Jurkat, Clone E6-1 (cell line): ENCODE data around the gene MAGEE1. TPM values are rescaled to one million over a fixed set of nuclear protein-coding genes. Genes with fewer than 3 reads are reported as not detected.
A peak's percentile ranks its signal among the peaks of the same experiment; 100 is the strongest.

Experiments
- DNase-seq: peaks from one replicate; pipeline ENCODE4 v3.0.0-alpha.2; 2011; ENCODE audit warnings: low read depth, low spot score
- H3K4me3 ChIP-seq: 2 replicates; pipeline ENCODE4 v1.5.1; 2011; ENCODE audit warnings: mild to moderate bottlenecking, low read length, control low read depth, moderate library complexity
- polyA plus RNA-seq: library from polyadenylated mRNA; unstranded; fragments of >200 nt; gene quantifications from one replicate; pipeline ENCODE4 v1.2.1, GENCODE V29; 2012; ENCODE audit warnings: missing spikeins; ENCODE audit not compliant: insufficient read length, insufficient read depth

Gene MAGEE1, protein sequence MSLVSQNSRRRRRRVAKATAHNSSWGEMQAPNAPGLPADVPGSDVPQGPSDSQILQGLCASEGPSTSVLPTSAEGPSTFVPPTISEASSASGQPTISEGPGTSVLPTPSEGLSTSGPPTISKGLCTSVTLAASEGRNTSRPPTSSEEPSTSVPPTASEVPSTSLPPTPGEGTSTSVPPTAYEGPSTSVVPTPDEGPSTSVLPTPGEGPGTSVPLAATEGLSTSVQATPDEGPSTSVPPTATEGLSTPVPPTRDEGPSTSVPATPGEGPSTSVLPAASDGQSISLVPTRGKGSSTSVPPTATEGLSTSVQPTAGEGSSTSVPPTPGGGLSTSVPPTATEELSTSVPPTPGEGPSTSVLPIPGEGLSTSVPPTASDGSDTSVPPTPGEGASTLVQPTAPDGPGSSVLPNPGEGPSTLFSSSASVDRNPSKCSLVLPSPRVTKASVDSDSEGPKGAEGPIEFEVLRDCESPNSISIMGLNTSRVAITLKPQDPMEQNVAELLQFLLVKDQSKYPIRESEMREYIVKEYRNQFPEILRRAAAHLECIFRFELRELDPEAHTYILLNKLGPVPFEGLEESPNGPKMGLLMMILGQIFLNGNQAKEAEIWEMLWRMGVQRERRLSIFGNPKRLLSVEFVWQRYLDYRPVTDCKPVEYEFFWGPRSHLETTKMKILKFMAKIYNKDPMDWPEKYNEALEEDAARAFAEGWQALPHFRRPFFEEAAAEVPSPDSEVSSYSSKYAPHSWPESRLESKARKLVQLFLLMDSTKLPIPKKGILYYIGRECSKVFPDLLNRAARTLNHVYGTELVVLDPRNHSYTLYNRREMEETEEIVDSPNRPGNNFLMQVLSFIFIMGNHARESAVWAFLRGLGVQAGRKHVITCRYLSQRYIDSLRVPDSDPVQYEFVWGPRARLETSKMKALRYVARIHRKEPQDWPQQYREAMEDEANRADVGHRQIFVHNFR
- 3.5 TPM for polyA plus RNA-seq

DNA sequence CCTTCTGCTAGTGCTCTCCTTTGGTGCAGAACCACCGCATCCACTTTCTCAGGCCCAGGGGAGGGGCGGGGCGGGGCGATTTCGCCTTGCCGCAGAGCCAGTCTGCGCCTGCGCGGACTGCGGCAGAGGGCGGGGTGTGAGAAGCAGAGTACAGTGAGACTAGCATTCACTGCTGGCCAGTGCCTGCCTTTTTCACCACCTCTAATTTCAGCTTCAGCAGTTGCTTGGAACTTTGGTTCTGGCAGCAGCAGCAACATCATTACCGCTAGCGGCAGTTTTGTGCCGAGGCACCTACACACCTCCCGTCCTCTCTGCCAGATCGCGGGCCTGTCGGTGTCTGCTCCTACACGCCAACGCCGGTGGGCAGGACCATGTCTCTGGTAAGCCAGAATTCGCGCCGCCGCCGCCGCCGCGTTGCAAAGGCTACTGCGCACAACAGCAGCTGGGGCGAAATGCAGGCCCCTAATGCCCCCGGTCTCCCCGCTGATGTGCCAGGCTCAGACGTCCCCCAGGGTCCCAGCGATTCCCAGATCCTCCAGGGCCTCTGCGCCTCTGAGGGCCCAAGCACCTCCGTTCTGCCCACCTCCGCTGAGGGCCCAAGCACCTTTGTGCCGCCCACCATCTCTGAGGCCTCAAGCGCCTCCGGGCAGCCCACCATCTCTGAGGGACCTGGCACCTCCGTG is at the start of gene MAGEE1:
Gene MAGEE1, plus strand, starts transcription at position 151 of the 683 bp plus-strand sequence. Its CDS starts 221 bp downstream, at position 372.
- H3K4me3 ChIP-seq, result peak within 1 kb of the TSS; percentile 67
- peak; percentile 50 for DNase-seq

DNA sequence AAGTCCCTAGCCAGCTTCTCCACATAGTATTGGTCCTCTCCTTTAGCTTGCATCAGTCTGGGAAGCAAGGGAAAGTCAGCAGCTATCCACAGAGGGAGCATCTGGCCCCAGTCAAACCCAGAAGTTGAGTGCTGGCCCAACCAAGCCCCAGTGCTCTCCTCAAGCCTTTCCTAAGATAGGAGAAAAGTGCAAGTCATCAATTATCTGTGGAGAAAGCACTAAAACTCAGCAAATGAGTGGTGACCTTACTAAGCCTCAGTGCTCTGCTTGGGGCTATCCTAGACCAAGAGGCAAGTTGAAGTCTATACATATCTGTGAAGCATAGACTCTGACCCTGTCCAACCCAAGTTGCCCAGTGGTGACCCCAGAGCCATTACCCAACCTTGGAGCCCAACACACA is 28.5 kb upstream of the MAGEE1 start:
- no peak for DNase-seq

DNA sequence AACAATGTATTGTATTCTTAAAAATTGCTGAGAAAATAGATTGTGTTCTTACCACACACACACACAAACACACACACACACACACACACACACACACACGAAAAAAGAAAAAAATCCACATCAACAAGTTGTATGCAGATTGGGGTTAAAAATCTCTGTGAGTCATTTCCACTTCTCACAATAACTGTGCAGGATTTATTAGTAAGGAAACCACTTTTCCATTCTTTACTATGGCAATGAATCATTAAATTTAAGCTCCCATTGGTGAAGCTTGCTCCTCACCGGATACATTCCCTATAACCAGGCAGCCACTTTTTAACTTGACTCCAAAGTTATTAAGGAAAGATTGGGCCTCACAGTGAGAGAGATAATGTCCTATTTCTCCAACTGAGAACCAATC is 19.7 kb upstream of the MAGEE1 start:
- DNase-seq, result no peak
- no peak overlapping the region for H3K4me3 ChIP-seq

More for the DNA sequence above, 28.5 kb upstream of the MAGEE1 start:
- no peak overlapping the region for H3K4me3 ChIP-seq

DNA sequence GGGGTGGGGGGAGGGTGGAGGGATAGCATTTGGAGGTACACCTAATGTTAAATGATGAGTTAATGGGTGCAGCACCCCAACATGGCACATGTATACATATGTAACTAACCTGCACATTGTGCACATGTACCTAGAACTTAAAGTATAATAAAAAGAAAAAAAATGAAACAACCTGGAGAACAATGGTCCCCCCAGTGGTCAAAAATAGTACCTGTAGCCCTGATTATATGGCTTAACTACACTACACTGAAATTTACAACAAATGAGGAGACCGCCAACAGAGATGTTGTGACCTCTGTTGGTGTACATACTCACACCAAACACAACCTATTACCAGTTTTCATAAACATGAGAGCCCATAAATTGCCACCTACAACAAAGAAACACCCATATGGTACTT is 7.3 kb upstream of the MAGEE1 start:
- DNase-seq, result no peak
- no peak overlapping the region for H3K4me3 ChIP-seq

DNA sequence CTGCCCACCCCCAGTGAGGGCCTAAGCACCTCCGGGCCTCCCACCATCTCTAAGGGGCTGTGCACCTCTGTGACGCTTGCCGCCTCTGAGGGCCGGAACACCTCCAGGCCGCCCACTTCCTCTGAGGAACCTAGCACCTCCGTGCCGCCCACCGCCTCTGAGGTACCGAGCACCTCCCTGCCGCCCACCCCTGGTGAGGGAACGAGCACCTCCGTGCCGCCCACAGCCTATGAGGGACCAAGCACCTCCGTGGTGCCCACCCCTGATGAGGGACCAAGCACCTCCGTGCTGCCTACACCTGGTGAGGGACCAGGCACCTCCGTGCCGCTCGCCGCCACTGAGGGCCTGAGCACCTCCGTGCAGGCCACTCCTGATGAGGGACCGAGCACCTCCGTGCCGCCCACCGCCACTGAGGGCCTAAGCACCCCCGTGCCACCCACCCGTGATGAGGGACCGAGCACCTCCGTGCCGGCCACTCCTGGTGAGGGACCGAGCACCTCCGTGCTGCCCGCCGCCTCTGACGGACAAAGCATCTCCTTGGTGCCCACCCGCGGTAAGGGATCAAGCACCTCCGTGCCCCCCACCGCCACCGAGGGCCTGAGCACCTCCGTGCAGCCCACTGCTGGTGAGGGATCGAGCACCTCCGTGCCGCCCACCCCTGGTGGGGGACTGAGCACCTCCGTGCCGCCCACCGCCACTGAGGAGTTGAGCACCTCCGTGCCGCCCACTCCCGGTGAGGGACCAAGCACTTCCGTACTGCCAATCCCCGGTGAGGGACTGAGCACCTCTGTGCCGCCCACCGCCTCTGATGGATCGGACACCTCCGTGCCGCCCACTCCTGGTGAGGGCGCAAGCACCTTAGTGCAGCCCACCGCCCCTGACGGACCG is 977 bp downstream of the MAGEE1 start:
- DNase-seq, result no peak
- H3K4me3 ChIP-seq, result peak overlapping the region; percentile 67

DNA sequence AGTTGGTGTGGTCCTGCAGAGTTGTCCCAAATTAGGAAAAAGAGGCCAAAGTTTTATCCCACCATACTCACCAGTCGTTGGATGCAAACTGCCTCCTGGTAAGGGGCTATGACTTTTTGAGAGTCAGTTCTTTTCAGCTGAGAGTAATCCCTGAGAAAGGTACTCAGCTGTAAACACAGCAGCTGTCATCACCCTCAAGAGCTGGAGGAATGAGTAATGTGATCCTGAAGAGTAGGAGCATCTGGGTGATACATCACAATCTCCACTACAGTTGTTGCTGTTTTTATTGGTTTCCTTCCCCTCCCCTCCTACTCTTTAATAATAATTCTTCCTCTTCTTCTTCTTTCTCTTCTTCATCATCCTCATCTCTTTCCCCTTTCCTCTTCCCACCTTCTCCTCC is 5.7 kb downstream of the MAGEE1 start:
- no peak for DNase-seq
- no peak overlapping the region for H3K4me3 ChIP-seq

DNA sequence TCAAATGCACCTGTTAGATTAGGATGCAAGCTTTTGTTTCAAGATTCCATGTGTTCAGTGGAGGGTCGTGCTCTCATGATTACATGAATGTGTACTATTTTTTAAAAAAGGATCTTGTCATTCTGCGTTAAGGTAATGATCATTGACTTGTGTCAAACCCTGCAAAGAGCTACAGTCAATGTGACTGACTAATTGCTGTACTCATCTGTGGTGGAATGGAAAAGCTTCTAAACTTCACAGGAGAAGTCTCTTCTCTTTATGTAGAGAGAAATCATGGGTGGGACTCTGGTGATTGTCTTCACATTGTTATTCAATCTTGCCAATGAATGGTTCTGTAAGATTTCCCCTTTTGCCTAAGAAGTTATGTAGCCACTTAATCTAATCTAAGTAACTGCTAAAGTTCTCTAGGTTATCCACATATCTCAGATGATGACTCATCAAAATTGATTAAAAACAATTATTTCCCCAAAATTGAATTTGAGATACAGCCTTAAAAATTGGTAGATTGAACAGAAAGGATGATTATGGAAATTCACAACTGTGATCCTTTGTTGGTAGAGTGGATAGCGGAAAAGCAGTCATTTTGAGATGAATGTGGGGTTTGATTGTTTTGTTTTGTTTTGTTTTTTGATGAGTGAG is 6.7 kb downstream of the MAGEE1 start:
- no peak for DNase-seq
- no peak overlapping the region for H3K4me3 ChIP-seq

DNA sequence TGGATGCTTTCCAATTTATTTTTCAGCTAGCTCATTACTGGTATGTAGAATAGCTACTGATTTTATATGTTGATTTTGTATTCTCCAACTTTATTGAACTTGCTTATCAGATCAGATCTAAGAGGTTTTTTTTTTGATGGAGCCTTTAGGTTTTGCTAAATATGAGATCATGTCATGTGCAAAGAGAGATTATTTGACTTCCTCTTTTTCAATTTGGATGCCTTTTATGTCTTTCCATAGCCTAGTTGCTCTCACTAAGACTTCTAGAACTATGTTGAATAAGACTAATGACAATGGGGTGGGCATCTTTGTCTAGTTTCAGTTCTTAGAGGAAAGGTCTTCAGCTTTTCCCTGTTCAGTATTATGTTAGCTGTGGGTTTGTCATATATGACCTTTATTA is 11.7 kb downstream of the MAGEE1 start:
- no peak overlapping the region for H3K4me3 ChIP-seq
- no peak for DNase-seq

DNA sequence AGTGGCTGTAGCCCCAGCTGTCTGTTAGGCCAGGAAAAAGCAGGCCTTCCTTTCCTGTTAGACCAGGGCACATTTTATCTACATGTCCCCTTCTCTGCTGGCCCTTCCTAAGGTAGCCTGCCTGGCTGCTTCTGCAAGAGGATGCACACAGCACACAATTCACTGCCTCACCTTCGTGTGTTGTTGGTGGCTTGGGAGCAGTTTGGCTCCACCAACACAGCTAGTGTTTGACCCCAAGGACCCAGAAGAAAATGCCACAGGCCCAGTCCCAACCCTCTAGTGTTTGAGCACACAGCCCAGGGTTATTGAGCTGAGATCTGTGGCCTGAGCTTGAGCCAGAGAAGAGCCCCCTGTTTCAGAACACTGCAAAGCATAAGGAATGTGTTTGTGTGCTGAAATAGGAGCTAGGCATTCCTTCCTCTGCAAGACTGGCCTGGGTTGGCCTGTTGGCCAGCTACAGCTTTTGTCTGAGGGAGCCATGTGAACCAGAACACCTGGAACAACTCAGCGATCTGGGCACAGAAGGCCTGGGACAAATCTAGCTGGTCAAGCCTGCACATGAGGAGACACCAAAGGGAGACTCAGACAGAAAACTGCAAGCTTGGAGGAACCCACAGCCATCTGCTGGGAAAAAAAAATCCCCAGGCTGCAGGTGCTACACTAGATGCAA is 26.4 kb downstream of the MAGEE1 start:
- DNase-seq, result no peak
- no peak overlapping the region for H3K4me3 ChIP-seq

DNA sequence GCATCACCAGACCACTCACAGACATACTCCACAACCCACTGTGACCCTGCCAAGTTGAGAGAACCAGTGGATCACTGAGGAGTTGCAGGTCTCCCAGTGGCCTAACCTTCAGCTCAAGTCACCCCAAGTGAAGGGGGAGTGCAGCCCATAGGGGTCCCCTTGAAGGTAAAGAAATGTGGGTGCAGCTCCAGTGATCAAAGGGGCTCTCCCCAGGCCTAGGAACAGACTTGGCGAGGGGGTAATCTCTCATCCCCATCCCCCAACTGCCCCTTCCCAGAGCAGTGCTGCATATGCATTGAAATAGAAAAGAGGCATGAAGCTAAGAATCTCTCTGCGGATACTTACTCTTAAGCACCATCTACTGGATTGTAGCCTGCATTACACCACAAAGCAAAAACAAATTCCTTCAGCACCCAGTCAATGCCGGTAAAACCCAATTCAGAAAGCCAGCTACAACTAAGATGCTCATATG is 27.0 kb downstream of the MAGEE1 start:
- no peak overlapping the region for H3K4me3 ChIP-seq
- peak; percentile 28 for DNase-seq

DNA sequence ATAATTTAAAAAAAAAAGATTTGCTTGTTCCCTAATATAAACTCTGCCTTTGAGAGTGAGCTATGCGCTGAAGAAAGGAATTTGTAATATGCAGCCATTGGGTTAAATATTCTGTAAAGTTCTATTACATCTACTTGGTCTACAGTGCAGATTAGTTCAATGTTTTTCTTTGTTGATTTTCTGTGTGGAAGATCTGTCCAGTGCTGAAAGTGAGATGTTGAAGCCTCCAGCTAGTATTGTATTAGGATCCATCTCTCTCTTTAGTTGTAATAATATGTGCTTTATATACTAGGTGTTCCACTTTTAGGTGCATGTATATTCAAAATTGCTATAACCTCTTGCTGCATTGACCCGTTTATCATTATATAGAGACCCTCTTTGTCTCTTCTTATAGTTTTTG is 49.8 kb downstream of the MAGEE1 start:
- no peak for DNase-seq
- no peak overlapping the region for H3K4me3 ChIP-seq
